Thoracic aorta (tissue), 2 donors: ENCODE measurements around the gene CCDC71L. TPM values are rescaled to one million over a fixed set of nuclear protein-coding genes. Genes with fewer than 3 reads are reported as not detected.

Experiments
- ATAC-seq: fragments of 150-250 bp; one replicate; pipeline ENCODE4 v1.8.0; 2017; ENCODE audit warnings: low read depth; ENCODE audit not compliant: insufficient number of reproducible peaks, low FRiP score
- DNase-seq: peaks from one replicate; pipeline ENCODE4 v3.0.0-alpha.2; 2020; ENCODE audit warnings: low spot score
- H3K27ac ChIP-seq, 2 donors: fragments of 200-600 bp; sonication (generic); 1 replicate in 1 of 2; 2 replicates in 1 of 2; pipeline ENCODE4 v1.5.1; 2016; ENCODE audit warnings: mild to moderate bottlenecking in 2 of 2, moderate library complexity in 2 of 2
- H3K27me3 ChIP-seq: fragments of 200-600 bp; sonication (generic); replicated peaks from 2 replicates; pipeline ENCODE4 v1.6.0; 2016; ENCODE audit warnings: mild to moderate bottlenecking; ENCODE audit not compliant: insufficient read depth
- H3K36me3 ChIP-seq: fragments of 200-600 bp; sonication (generic); one replicate; pipeline ENCODE4 v1.5.1; 2016
- H3K4me1 ChIP-seq, 2 donors: fragments of 200-600 bp; sonication (generic); 1 replicate in 1 of 2; 2 replicates in 1 of 2; pipeline versions ENCODE4 v1.5.1 to v1.6.0; 2016; ENCODE audit warnings: low read depth in 2 of 2, mild to moderate bottlenecking in 1 of 2; ENCODE audit not compliant: control insufficient read depth in 1 of 2
- H3K4me3 ChIP-seq: fragments of 200-600 bp; sonication (generic); 2 replicates; pipeline ENCODE4 v1.5.1; 2016; ENCODE audit warnings: mild to moderate bottlenecking
- H3K9me3 ChIP-seq: fragments of 200-600 bp; sonication (generic); 2 replicates; pipeline ENCODE4 v1.5.1; 2016
- total RNA-seq, 2 donors: library from RNA; depleted of rRNA; stranded (reverse); fragments of >200 nt; gene quantifications; one replicate each; pipeline versions ENCODE4 v1.1.0 to v1.2.3, GENCODE V29; 2016
- TF ChIP-seq, protein P1 (sequence below): fragments of 200-600 bp; sonication (generic); IDR thresholded peaks from one replicate; pipeline ENCODE4 v1.5.1; 2019; ENCODE audit warnings: antibody characterized with exemption

CCDC71L gene
- total RNA-seq, 2 donors from 2014 or later, result 57.9 to 101 TPM

- Histone ChIP-seq H3K36me3 (no peaks in the 10 kb centered on the region), H3K4me1 (peaks cover 2 to 18% of the 10 kb centered on the region in 2 donors), H3K4me3 (no peak overlapping the region), H3K9me3 (peaks cover 9% of the 10 kb centered on the region), H3K27me3 (no peaks in the 10 kb centered on the region), H3K27ac (peak overlapping the region in 1 of 2 donors; percentile 45)
- TF ChIP-seq, protein P1, sequence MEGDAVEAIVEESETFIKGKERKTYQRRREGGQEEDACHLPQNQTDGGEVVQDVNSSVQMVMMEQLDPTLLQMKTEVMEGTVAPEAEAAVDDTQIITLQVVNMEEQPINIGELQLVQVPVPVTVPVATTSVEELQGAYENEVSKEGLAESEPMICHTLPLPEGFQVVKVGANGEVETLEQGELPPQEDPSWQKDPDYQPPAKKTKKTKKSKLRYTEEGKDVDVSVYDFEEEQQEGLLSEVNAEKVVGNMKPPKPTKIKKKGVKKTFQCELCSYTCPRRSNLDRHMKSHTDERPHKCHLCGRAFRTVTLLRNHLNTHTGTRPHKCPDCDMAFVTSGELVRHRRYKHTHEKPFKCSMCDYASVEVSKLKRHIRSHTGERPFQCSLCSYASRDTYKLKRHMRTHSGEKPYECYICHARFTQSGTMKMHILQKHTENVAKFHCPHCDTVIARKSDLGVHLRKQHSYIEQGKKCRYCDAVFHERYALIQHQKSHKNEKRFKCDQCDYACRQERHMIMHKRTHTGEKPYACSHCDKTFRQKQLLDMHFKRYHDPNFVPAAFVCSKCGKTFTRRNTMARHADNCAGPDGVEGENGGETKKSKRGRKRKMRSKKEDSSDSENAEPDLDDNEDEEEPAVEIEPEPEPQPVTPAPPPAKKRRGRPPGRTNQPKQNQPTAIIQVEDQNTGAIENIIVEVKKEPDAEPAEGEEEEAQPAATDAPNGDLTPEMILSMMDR, result no peak
- DNase-seq (no peak), ATAC-seq (peak; percentile 64)
Measured at GRCh38 chr7:106623853-106624252, 37.1 kb downstream of the CCDC71L start.

DNA sequence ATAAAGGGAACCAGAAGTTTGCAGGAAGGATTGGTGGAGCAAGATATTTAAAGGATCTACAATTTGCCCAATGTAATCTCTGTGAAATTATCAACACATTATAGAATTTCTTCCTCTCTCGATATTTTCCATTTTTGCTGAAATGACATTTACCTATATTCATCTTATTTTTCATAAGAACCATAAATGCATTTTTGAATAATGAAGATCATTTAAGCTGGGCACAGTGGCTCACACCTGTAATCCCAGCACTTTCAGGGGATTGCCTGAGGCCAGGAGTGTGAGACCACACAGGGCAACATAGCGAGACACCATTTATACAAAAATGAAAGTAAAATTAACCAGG is 37.7 kb downstream of the CCDC71L start:
- H3K27me3 ChIP-seq, result no peaks in the 10 kb centered on the region
- no peak overlapping the region for H3K4me3 ChIP-seq
- H3K9me3 ChIP-seq, result peaks cover 9% of the 10 kb centered on the region
- TF ChIP-seq, protein P1, result no peak
- DNase-seq, result no peak
- peak overlapping the region in 1 of 2 donors; percentile 45 for H3K27ac ChIP-seq
- peaks cover 2 to 22% of the 10 kb centered on the region in 2 donors for H3K4me1 ChIP-seq
- ATAC-seq, result no peak
- H3K36me3 ChIP-seq, result no peaks in the 10 kb centered on the region

GRCh38 chr7:106622654-106623314 is 38.2 kb downstream of the CCDC71L start:
- H3K36me3 ChIP-seq, result no peaks in the 10 kb centered on the region
- no peak for DNase-seq
- H3K4me1 ChIP-seq, result peaks cover 7 to 27% of the 10 kb centered on the region in 2 donors
- TF ChIP-seq, protein P1, result no peak
- ATAC-seq, result no peak
- H3K9me3 ChIP-seq, result peaks cover 9% of the 10 kb centered on the region
- no peak overlapping the region for H3K27ac ChIP-seq
- H3K27me3 ChIP-seq, result no peaks in the 10 kb centered on the region
- no peak overlapping the region for H3K4me3 ChIP-seq

- DNase-seq, result no peak
- no peak overlapping the region for H3K27ac ChIP-seq
- no peak for ATAC-seq
- TF ChIP-seq, protein P1, result no peak
- H3K4me1 ChIP-seq, result peaks cover 8 to 29% of the 10 kb centered on the region in 2 donors
- no peaks in the 10 kb centered on the region for H3K27me3 ChIP-seq
- no peak overlapping the region for H3K4me3 ChIP-seq
- H3K9me3 ChIP-seq, result peaks cover 9% of the 10 kb centered on the region
- H3K36me3 ChIP-seq, result no peaks in the 10 kb centered on the region
Measured at GRCh38 chr7:106621393-106622132, 39.4 kb downstream of the CCDC71L start.

DNA sequence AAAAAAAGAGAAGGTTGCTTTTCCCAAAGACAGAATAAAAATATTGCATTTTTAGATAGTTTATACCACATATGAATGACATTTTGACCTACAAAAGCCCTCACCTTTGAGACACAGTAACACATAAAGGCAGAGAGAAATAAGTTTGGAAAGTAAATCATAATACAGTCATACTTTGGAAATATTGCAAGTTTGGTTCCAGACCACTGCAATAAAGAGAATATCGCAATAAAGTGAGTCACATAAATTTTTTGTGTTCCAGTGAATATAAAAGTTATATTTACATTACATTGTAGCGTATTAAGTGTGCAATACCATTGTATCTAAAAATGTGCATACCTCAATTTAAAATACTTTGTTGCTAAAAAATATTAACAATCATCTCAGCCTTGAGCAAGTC is 40.3 kb downstream of the CCDC71L start:
- TF ChIP-seq, protein P1, result no peak
- DNase-seq, result no peak

More for the DNA sequence above, 40.3 kb downstream of the CCDC71L start:
- ATAC-seq, result no peak
- no peaks in the 10 kb centered on the region for H3K36me3 ChIP-seq
- peaks cover 9% of the 10 kb centered on the region for H3K9me3 ChIP-seq
- peaks cover 8 to 29% of the 10 kb centered on the region in 2 donors for H3K4me1 ChIP-seq
- H3K4me3 ChIP-seq, result no peak overlapping the region
- H3K27ac ChIP-seq, result no peak overlapping the region
- no peaks in the 10 kb centered on the region for H3K27me3 ChIP-seq
